ENCODE measurements around the gene PTPRH. TPM values are rescaled to one million over a fixed set of nuclear protein-coding genes. Genes with fewer than 3 reads are reported as not detected.

The PTPRH gene
- total RNA-seq, 1 experiment from 2014 or later: 15.9 TPM

DNA sequence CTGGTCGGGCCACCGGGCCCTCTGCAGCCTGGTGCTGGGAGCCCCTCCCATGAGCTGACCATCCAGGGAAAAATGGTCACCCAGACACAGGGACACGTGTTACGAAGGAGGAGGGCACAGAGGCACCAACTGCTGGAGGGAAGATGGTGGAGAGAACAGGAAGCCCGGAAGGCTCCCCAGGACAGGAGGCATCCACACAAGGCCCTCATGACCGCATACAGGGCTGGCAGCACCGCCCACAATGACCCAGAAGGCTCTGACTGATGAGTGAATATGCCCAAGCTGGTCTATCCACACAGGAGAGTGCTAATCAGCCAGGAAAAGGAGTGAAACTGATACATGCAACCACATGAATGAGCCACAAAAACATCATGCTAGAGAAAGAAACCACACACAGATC is 33.2 kb upstream of the PTPRH start:
- DNase-seq (ENCODE audit: low read depth, low spot score) (no peak), ATAC-seq (no peak)
- Histone ChIP-seq H3K4me2 (ENCODE audit: low read length) (no peak overlapping the region), H3K27ac (ENCODE audit: low read depth, low read length) (no peak overlapping the region), H3K79me2 (ENCODE audit: insufficient read depth, low read length) (peaks cover 20% of the 10 kb centered on the region), H3K9me3 (ENCODE audit: control insufficient read depth in 1 of 2, insufficient read depth in 1 of 2, low read depth in 1 of 2, low read length in 2 of 2) (no peaks in the 10 kb centered on the region), H3K36me3 (ENCODE audit: control insufficient read depth in 1 of 2, insufficient read depth in 2 of 2, low read length in 2 of 2) (peaks cover 39 to 44% of the 10 kb centered on the region in 2 experiments), H3K4me3 (replicated peaks in 1 of 2; ENCODE audit: low read depth in 1 of 2, low read length in 2 of 2) (no peak overlapping the region), H3K9me2 (ENCODE audit: insufficient read depth) (no peaks in the 10 kb centered on the region), H3K9ac (ENCODE audit: low read length) (no peak overlapping the region), H3K27me3 (ENCODE audit: insufficient read depth, low read length) (no peaks in the 10 kb centered on the region), H3K4me1 (ENCODE audit: control insufficient read depth in 1 of 2, insufficient read depth in 2 of 2, low read length in 2 of 2) (no peaks in the 10 kb centered on the region), H4K20me1 (ENCODE audit: insufficient read depth) (no peaks in the 10 kb centered on the region), H2AFZ (ENCODE audit: low read depth, low read length, poor library complexity, severe bottlenecking) (no peak overlapping the region)
- ChIA-PET POLR2A (no interaction called here), CTCF (no interaction called here), RAD21 (ENCODE audit: low non-redundant PET in 1 of 2, low total read pairs in 2 of 2, uncharacterized antibody in 2 of 2, unreplicated experiment in 2 of 2) (no interaction called here)
- intact Hi-C loops (cut with micrococcal nuclease): no loop called here
- TF ChIP-seq TCF7L2 (IDR thresholded peaks at IDR 0.05; ENCODE audit: borderline replicate concordance, extremely low read depth, insufficient read depth, insufficient read length) (no peak), POLR2A (IDR thresholded peaks at IDR 0.05; ENCODE audit: borderline replicate concordance, extremely low read depth, insufficient read depth, insufficient read length) (no peak), EGR1 (IDR thresholded peaks at IDR 0.05; ENCODE audit: low read depth) (no peak), ZNF274 (IDR thresholded peaks at IDR 0.05; ENCODE audit: low read depth, low read length) (no peak)
- TF ChIP-seq, protein P1, sequence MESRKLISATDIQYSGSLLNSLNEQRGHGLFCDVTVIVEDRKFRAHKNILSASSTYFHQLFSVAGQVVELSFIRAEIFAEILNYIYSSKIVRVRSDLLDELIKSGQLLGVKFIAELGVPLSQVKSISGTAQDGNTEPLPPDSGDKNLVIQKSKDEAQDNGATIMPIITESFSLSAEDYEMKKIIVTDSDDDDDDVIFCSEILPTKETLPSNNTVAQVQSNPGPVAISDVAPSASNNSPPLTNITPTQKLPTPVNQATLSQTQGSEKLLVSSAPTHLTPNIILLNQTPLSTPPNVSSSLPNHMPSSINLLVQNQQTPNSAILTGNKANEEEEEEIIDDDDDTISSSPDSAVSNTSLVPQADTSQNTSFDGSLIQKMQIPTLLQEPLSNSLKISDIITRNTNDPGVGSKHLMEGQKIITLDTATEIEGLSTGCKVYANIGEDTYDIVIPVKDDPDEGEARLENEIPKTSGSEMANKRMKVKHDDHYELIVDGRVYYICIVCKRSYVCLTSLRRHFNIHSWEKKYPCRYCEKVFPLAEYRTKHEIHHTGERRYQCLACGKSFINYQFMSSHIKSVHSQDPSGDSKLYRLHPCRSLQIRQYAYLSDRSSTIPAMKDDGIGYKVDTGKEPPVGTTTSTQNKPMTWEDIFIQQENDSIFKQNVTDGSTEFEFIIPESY (IDR thresholded peaks at IDR 0.05; ENCODE audit: extremely low read depth, insufficient replicate concordance, low read length): no peak
- TF ChIP-seq, protein P2, sequence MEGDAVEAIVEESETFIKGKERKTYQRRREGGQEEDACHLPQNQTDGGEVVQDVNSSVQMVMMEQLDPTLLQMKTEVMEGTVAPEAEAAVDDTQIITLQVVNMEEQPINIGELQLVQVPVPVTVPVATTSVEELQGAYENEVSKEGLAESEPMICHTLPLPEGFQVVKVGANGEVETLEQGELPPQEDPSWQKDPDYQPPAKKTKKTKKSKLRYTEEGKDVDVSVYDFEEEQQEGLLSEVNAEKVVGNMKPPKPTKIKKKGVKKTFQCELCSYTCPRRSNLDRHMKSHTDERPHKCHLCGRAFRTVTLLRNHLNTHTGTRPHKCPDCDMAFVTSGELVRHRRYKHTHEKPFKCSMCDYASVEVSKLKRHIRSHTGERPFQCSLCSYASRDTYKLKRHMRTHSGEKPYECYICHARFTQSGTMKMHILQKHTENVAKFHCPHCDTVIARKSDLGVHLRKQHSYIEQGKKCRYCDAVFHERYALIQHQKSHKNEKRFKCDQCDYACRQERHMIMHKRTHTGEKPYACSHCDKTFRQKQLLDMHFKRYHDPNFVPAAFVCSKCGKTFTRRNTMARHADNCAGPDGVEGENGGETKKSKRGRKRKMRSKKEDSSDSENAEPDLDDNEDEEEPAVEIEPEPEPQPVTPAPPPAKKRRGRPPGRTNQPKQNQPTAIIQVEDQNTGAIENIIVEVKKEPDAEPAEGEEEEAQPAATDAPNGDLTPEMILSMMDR (IDR thresholded peaks at IDR 0.05 in 2 of 3, conservative IDR thresholded peaks at IDR 0.05 in 1 of 3; ENCODE audit: borderline replicate concordance in 1 of 3, insufficient read depth in 1 of 3, low read depth in 2 of 3, low read length in 2 of 3): no peak
- no TSS peak for BruUV-seq (replicated peaks)
